HG02623 (cell line): ENCODE data around the gene FMO4.
"Not testable (repeated sequence)": the region's sequence is repeated elsewhere in the genome, so short reads cannot be mapped to it uniquely, and the experiment has no call there.

ENCODE experiments used
- ATAC-seq: cut with Tn5 transposase; IDR thresholded peaks from one replicate; pipeline ENCODE4 v1.9.1; 2021; ENCODE audit warnings: moderate library complexity; ENCODE audit not compliant: unreplicated experiment

Gene FMO4, protein sequence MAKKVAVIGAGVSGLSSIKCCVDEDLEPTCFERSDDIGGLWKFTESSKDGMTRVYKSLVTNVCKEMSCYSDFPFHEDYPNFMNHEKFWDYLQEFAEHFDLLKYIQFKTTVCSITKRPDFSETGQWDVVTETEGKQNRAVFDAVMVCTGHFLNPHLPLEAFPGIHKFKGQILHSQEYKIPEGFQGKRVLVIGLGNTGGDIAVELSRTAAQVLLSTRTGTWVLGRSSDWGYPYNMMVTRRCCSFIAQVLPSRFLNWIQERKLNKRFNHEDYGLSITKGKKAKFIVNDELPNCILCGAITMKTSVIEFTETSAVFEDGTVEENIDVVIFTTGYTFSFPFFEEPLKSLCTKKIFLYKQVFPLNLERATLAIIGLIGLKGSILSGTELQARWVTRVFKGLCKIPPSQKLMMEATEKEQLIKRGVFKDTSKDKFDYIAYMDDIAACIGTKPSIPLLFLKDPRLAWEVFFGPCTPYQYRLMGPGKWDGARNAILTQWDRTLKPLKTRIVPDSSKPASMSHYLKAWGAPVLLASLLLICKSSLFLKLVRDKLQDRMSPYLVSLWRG

GRCh38 chr1:171313835-171314320, at the start of gene FMO4:
TSS of gene FMO4 (plus strand) at chr1:171314183. CDS start at chr1:171319826, 5,643 bp downstream.
- peak; percentile 99 for ATAC-seq

DNA sequence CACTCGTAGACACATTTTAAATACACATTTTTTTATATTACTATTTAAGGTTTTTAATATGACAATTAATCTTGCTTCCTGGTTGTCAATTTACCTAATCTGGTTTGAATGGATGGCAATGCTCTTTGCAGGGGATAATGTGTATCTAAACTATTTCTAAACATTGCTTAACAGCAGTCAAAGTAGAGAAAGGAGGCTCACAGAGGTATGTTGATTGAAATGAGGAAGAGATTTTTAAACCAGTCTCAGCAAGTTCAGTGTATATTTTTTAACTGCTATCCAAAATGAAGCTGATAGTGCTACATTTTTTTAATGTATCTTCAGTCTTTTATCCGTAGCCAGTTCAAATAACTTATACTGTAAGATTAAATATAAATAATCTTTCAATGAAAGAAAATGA, 48.3 kb upstream of the FMO4 start:
- no peak for ATAC-seq

DNA sequence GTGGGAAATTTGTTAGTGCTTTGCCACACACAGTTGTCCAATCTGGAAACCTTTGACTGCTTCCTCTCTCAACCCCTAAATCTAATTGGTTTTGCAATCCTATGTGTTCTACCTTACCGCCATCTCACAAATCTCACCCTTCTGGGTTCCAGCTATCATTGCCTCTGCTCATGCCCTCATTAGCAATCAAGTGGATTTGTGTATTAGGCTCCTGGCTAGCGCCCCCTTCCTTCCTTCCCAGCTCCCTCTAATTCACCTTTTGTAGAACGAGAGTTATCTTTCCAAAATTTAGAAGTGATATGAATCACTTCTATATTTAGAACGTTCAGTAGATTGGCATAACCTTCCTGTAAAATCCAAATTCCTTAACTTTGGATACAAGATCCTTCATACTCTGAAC, 47.1 kb upstream of the FMO4 start:
- no peak for ATAC-seq

- no peak for ATAC-seq
These were observed 46.6 kb upstream of the FMO4 start for GRCh38 chr1:171267391-171267790.

DNA sequence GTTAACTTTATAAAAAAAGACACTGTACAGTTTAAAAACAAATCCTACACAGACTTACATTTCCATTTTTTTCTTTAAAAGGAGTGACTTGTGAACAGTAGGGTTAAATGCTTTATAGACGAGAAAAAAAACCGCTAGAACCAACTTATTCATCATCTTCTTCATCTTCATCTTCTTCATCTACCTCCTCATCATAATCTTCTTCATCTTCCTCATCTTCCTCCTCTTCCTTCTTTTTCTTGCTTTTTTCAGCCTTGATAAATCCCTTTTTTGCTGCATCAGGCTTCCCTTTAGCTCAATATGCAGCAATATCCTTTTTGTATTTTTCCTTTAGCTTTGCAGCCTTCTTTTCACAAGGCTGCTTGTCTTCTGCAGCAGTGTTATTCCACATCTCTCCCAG, 43.2 kb upstream of the FMO4 start:
- no peak for ATAC-seq

DNA sequence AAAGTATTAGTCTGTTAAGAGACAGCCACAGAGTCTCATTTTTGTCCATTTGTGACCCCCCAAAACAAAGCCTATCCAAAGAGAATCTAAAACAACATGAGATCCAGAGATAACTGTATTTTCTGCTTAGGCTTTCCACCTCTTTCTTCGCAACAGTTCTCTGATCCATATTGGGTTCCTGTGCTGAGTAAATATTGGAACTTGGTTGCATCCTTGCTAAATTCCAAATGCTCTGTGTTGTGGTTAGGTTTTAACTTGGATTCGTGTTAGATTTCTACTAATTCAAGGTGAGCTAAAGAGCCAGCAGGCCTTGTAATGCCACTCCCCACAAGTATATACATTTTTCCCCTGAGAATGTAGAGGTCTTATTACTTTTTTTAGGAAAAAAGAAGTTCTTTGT, 36.4 kb upstream of the FMO4 start:
- ATAC-seq, result no peak

GRCh38 chr1:171279234-171279633, 34.7 kb upstream of the FMO4 start:
- no peak for ATAC-seq

DNA sequence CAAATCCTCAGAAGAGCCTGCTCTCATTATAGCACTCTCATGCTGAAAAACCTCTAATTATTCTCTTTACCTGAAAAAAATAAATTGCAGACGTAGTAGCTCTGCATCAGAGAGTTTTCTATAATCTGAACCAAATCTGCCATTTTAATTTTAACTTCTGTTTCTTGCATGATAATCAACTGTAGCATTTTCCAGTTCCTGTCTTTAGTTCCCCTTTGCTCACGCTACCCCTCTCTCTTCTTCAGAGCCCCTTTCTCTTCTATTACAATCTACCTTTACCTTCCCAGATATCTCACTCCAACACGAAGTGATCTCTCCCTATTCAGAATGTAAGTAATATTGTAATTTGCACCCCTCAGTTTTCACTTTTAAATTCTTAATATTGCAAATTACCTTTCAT, 34.3 kb upstream of the FMO4 start:
- ATAC-seq, result no peak

DNA sequence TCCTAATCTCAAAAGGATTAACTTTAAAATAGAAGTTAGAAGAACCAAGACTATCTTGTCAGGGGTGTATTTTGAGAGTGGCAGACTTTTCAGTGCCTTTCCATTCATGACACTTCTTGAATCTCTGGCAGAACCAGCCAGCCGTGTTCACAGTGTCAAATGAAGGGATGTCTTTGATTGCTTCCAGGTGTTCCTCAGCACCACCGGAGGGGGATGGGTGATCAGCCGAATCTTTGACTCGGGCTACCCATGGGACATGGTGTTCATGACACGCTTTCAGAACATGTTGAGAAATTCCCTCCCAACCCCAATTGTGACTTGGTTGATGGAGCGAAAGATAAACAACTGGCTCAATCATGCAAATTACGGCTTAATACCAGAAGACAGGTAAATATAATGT, 33.4 kb upstream of the FMO4 start:
- no peak for ATAC-seq

- peak; percentile 82 for ATAC-seq
These were observed 27.8 kb upstream of the FMO4 start for GRCh38 chr1:171286032-171286705.

GRCh38 chr1:171290621-171291020, 23.4 kb upstream of the FMO4 start:
- ATAC-seq, result no peak

GRCh38 chr1:171292799-171293198, 21.2 kb upstream of the FMO4 start:
- no peak for ATAC-seq

- not testable (repeated sequence) for ATAC-seq
These were observed 18.6 kb upstream of the FMO4 start for GRCh38 chr1:171295383-171295782.

DNA sequence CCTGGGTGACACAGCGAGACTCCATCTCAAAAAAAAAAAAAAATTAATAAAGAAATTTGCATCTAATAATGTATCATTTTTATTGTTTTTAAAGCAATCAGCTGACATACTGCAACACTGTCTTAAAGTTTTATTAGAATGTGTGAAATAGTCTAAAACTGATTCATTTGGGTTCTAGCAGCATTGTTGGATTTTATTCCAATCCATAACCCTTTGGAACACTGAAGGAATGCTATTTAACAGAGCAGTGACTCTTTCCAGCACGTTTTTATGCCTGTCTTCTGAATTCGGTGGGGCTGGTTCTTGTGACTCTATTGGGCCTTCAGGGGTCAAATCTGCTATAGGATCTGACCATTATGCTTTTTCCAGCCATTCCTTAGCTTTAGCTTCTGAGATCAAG, 18.2 kb upstream of the FMO4 start:
- no peak for ATAC-seq

GRCh38 chr1:171296897-171297296, 17.1 kb upstream of the FMO4 start:
- ATAC-seq, result no peak

- no peak for ATAC-seq
These were observed 15.3 kb upstream of the FMO4 start for GRCh38 chr1:171298696-171299095.

DNA sequence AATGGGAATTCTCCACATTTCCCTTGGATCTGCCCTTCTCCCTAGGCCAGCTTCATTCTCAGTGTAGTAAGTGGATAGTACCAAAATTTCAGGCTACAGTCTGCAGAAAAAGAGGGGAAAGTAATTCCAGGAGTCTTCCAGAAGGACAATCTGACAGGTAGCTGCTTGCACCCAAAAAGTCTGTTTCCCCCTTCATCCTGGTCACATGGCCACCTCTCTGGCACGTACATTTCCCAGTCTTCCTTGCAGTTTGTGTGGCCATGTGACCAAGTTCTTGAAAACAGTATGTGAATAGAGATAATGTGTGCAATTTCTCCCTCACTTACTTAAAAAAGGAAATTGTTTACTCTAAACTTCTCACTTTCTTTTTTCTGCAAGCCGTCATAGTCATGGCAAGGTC, 14.6 kb upstream of the FMO4 start:
- ATAC-seq, result no peak

GRCh38 chr1:171300401-171300800, 13.6 kb upstream of the FMO4 start:
- ATAC-seq, result no peak

- no peak for ATAC-seq
These were observed 3.3 kb upstream of the FMO4 start for GRCh38 chr1:171310661-171311087.

DNA sequence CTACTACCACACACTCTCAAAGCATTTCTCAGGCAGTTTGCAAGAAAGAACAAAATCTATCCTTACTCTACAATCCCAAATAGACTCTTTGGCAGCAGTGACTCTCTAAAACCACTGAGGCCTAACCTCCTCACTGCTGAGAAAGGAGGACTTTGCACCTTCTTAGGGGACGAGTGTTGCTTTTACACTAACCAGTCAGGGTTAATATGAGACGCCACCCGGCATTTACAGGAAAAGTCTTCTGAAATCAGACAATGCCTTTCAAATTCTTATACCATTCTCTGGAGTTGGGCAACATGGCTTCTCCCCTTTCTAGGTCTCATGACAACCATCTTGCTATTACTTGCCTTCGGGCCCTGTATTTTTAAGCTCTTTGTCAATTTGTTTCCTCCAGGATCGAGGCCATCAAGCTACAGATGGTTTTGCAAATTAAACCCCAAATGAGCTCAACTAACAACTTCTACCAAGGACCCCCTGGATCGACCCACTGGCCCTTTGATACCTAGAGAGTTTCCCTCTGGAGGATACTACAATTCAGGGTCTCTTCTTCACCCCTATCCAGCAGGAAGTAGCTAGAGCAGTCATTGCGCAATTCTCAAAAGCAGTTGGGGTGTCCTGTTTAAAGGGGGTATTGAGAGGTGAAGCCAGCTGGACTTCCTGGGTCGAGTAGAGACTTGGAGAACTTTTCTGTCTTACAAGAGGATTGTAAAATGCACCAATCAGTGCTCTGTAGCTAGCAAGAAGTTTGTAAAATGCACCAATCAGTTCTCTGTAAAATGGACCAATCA, 2.0 kb upstream of the FMO4 start:
- no peak for ATAC-seq

GRCh38 chr1:171313319-171313834, 606 bp upstream of the FMO4 start:
- ATAC-seq, result peak; percentile 49
